Thyroid gland (tissue), 4 donors: ENCODE measurements around the gene UBE2L3. TPM values are rescaled to one million over a fixed set of nuclear protein-coding genes. Genes with fewer than 3 reads are reported as not detected.

Experiments
- DNase-seq, 2 donors: peaks; one replicate each; pipeline ENCODE4 v3.0.0-alpha.2; 2019
- H3K27ac ChIP-seq, 3 donors: fragments of 200-600 bp; sonication (generic); 1 replicate in 2 of 3; 2 replicates in 1 of 3; pipeline ENCODE4 v1.5.1; 2016 to 2019; ENCODE audit warnings: mild to moderate bottlenecking in 1 of 3, moderate library complexity in 1 of 3
- H3K27me3 ChIP-seq: fragments of 200-600 bp; sonication (generic); one replicate; pipeline ENCODE4 v1.5.1; 2019
- H3K36me3 ChIP-seq, 2 donors: fragments of 200-600 bp; sonication (generic); one replicate each; pipeline ENCODE4 v1.5.1; 2016 to 2019
- H3K4me1 ChIP-seq, 2 donors: fragments of 200-600 bp; sonication (generic); one replicate each; pipeline ENCODE4 v1.5.1; 2017 to 2019
- H3K4me3 ChIP-seq, 3 donors: fragments of 200-600 bp; sonication (generic); replicated peaks in 1 of 3; 1 replicate in 2 of 3; 2 replicates in 1 of 3; pipeline ENCODE4 v1.5.1; 2016; ENCODE audit warnings: mild to moderate bottlenecking in 1 of 3
- H3K9me3 ChIP-seq: fragments of 200-600 bp; sonication (generic); one replicate; pipeline ENCODE4 v1.5.1; 2017
- CTCF ChIP-seq, 6 experiments: fragments of 200-600 bp in 3 of 6; fragments of 450-650 bp in 3 of 6; sonication (generic) in 3 of 6; IDR thresholded peaks; one replicate each; pipeline ENCODE4 v1.5.1; 2016 to 2019; ENCODE audit warnings: antibody characterized with exemption in 6 of 6, mild to moderate bottlenecking in 2 of 6, inconsistent platforms in 1 of 6, moderate library complexity in 1 of 6
- POLR2A ChIP-seq, 2 donors: fragments of 450-650 bp; IDR thresholded peaks; one replicate each; pipeline ENCODE4 v1.6.1; 2017; ENCODE audit warnings: antibody characterized with exemption in 2 of 2, mild to moderate bottlenecking in 2 of 2, moderate library complexity in 1 of 2
- WGBS, 2 donors: methylation state at CpG; one replicate each; pipeline ENCODE4 v1.1.5; 2017; 5-methylcytosine and 5-hydroxymethylcytosine counted together
- intact Hi-C: fragments of 100-400 bp; cut with DNase I; formaldehyde crosslinking; loops from one replicate; pipeline ENCODE4 v1.15.1; 2023
- total RNA-seq, 4 donors: library from RNA; depleted of rRNA; stranded (reverse); fragments of >200 nt; gene quantifications; one replicate each; pipeline ENCODE4 v1.2.3, GENCODE V29; 2016

The UBE2L3 gene
- total RNA-seq, 4 donors from 2014 or later: 38.2 to 61.9 (median 47.5) TPM

DNA sequence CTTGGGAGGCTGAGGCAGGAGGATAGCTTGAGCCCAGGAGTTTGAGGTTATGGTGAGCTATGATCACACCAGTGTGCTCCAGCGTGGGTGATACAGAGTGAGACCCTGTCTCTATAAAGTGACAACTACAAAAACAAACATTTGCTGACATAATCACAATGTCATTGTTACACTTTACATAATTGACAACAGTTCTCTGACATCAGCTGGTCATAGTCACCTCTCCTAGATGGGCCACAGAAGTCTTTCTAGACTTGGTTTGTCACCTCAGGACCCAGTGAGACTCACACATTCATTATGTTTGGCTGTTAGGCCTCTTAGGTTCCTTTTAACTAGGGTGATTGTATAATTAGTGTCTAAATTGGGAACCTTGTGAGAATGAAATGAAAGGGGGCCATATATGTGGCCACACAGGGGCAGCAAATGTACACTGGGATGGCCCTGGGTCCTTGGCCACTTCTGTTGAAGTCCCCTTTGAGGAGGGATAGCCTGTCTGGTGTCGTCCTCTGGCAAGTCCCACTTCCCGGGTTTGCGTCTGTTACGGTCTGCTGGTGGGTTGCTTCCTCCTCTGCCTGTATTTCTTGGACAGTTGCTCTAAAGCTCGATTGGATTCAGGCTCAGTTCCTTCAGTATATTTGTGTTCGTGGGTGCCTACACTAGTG, 92.5 kb downstream of the UBE2L3 start:
- intact Hi-C loops: no loop called here
- Histone ChIP-seq H3K4me3 (no peak overlapping the region), H3K4me1 (peaks cover 8 to 9% of the 10 kb centered on the region in 2 donors), H3K27me3 (no peaks in the 10 kb centered on the region), H3K9me3 (no peaks in the 10 kb centered on the region), H3K27ac (no peak overlapping the region), H3K36me3 (no peaks in the 10 kb centered on the region)
- TF ChIP-seq CTCF (IDR thresholded peaks at IDR 0.05) (no peak), POLR2A (IDR thresholded peaks at IDR 0.05) (no peak)
- no peak for DNase-seq
- 74 to 76% methylated on average over 6 to 7 of the region's 7 CpGs for WGBS, 2 donors

GRCh38 chr22:21660904-21661303, 93.4 kb downstream of the UBE2L3 start:
- TF ChIP-seq CTCF (IDR thresholded peaks at IDR 0.05) (no peak), POLR2A (IDR thresholded peaks at IDR 0.05) (no peak)
- Histone ChIP-seq H3K4me3 (no peak overlapping the region), H3K27ac (no peak overlapping the region), H3K36me3 (no peaks in the 10 kb centered on the region), H3K4me1 (peaks cover 9 to 13% of the 10 kb centered on the region in 2 donors), H3K9me3 (no peaks in the 10 kb centered on the region), H3K27me3 (no peaks in the 10 kb centered on the region)
- DNase-seq: no peak
- intact Hi-C loops: no loop called here
- 83 to 85% methylated on average over 4 to 7 of the region's 7 CpGs for WGBS, 2 donors

DNA sequence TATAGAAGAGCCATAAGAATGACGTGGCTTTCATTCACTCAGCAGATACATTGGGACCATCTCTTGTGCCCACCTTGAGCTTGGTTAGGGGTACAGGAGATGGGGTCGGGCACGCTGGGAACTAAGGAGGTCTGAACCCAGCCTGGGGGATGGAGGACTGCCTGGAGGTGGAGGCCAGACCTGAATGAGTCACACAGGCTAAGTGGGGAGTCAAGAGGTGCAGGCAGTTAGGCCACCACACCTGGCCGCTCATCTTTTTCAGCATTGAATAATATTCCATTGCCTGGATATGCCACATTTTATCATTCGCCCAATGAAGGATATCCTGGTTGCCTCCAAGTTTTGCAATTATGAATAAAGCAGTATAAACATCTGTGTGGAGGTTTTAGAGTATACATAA, 94.5 kb downstream of the UBE2L3 start:
- no peaks in the 10 kb centered on the region for H3K9me3 ChIP-seq
- intact Hi-C loops: no loop called here
- H3K4me3 ChIP-seq: no peak overlapping the region
- peaks cover 11 to 15% of the 10 kb centered on the region in 2 donors for H3K4me1 ChIP-seq
- no peaks in the 10 kb centered on the region for H3K27me3 ChIP-seq
- TF ChIP-seq CTCF (IDR thresholded peaks at IDR 0.05) (no peak), POLR2A (IDR thresholded peaks at IDR 0.05) (no peak)
- no peaks in the 10 kb centered on the region for H3K36me3 ChIP-seq
- DNase-seq: no peak
- WGBS, 2 donors: 95 to 98% methylated on average over 5 of the region's 5 CpGs
- H3K27ac ChIP-seq: no peak overlapping the region

- DNase-seq: no peak
- Histone ChIP-seq H3K36me3 (no peaks in the 10 kb centered on the region), H3K4me3 (no peak overlapping the region), H3K27me3 (no peaks in the 10 kb centered on the region), H3K27ac (no peak overlapping the region), H3K9me3 (no peaks in the 10 kb centered on the region), H3K4me1 (peaks cover 8 to 10% of the 10 kb centered on the region in 2 donors)
- no peak for TF ChIP-seq POLR2A (IDR thresholded peaks at IDR 0.05)
- TF ChIP-seq CTCF (IDR thresholded peaks at IDR 0.05): no peak
- WGBS, 2 donors: 89 to 94% methylated on average over 1 to 2 of the region's 2 CpGs
- intact Hi-C loops: no loop called here
Measured at GRCh38 chr22:21663738-21664137, 96.2 kb downstream of the UBE2L3 start.

- Histone ChIP-seq H3K9me3 (no peaks in the 10 kb centered on the region), H3K36me3 (no peaks in the 10 kb centered on the region), H3K4me3 (peak overlapping the region in 2 of 3 donors; percentile 57 to 67), H3K4me1 (peaks cover 16 to 18% of the 10 kb centered on the region in 2 donors), H3K27ac (peak overlapping the region; percentile 81 to 90 (median 85)), H3K27me3 (no peaks in the 10 kb centered on the region)
- intact Hi-C loops: no loop called here
- DNase-seq: no peak
- TF ChIP-seq CTCF (IDR thresholded peaks at IDR 0.05) (no peak), POLR2A (IDR thresholded peaks at IDR 0.05) (no peak)
- WGBS, 2 donors: 69 to 73% methylated on average over 26 of the region's 26 CpGs
Measured at GRCh38 chr22:21665047-21665851, 97.7 kb downstream of the UBE2L3 start.
